GM23248 (cell line): Measurements from ENCODE around the gene ALDH4A1.

Source experiments
- EZH2 ChIP-seq: fragments of 200-600 bp; sonication (generic); IDR thresholded peaks from 2 replicates; pipeline ENCODE4 v1.6.1; 2018; ENCODE audit warnings: antibody characterized with exemption, mild to moderate bottlenecking; ENCODE audit not compliant: insufficient read depth, poor library complexity, severe bottlenecking
- EZH2phosphoT487 ChIP-seq: fragments of 200-600 bp; sonication (generic); IDR thresholded peaks from 2 replicates; pipeline ENCODE4 v1.6.1; 2018; ENCODE audit warnings: antibody characterized with exemption, moderate library complexity, mild to moderate bottlenecking, low read depth; ENCODE audit not compliant: insufficient read depth

- TF ChIP-seq EZH2phosphoT487: no peak
- no peak for TF ChIP-seq EZH2
These were observed 21.8 kb downstream of the ALDH4A1 start for GRCh38 chr1:18880585-18880984.
